HTR-8/SVneo (cell line): ENCODE data around the gene TEX19.
"Not testable (repeated sequence)": the region's sequence is repeated elsewhere in the genome, so short reads cannot be mapped to it uniquely, and the experiment has no call there.

Source experiments
- DNase-seq: peaks from one replicate; pipeline ENCODE4 v3.0.0; 2011; ENCODE audit warnings: low spot score, mixed read lengths; ENCODE audit not compliant: insufficient read length
- FAIRE-seq: peaks from 2 replicates; lab custom pipeline; 2011; peaks lifted over from hg19 to GRCh38; lab: Jason Lieb, UNC

TEX19 gene

GRCh38 chr17:82351254-82351712, 7.8 kb upstream of the TEX19 start:
- FAIRE-seq (no peak), DNase-seq (no peak)

GRCh38 chr17:82351713-82352488, 7.1 kb upstream of the TEX19 start:
- no peak for FAIRE-seq

GRCh38 chr17:82353484-82353883, 5.6 kb upstream of the TEX19 start:
- DNase-seq: no peak
- FAIRE-seq: no peak

More at GRCh38 chr17:82351713-82352488, 7.1 kb upstream of the TEX19 start:
- DNase-seq: peak; percentile 81

- DNase-seq (no peak), FAIRE-seq (no peak)
Observed at GRCh38 chr17:82354804-82355308, 4.2 kb upstream of the TEX19 start.

- DNase-seq (no peak), FAIRE-seq (no peak)
Observed at GRCh38 chr17:82355770-82356427, 3.1 kb upstream of the TEX19 start.

GRCh38 chr17:82356845-82357355, 2.1 kb upstream of the TEX19 start:
- no peak for DNase-seq
- no peak for FAIRE-seq

- FAIRE-seq: no peak
Observed at GRCh38 chr17:82357394-82357793, 1.7 kb upstream of the TEX19 start.

GRCh38 chr17:82359451-82360074, 516 bp downstream of the TEX19 start:
- DNase-seq, FAIRE-seq: not testable (repeated sequence)

More at GRCh38 chr17:82357394-82357793, 1.7 kb upstream of the TEX19 start:
- DNase-seq: no peak

GRCh38 chr17:82361885-82362633, 3.0 kb downstream of the TEX19 start:
- DNase-seq: no peak
- FAIRE-seq: no peak

- no peak for FAIRE-seq
Observed at GRCh38 chr17:82365606-82366295, 6.7 kb downstream of the TEX19 start.

GRCh38 chr17:82366749-82367148, 7.7 kb downstream of the TEX19 start:
- DNase-seq: no peak
- no peak for FAIRE-seq

More at GRCh38 chr17:82365606-82366295, 6.7 kb downstream of the TEX19 start:
- DNase-seq: no peak

GRCh38 chr17:82367724-82368524, 8.9 kb downstream of the TEX19 start:
- DNase-seq: no peak
- FAIRE-seq: no peak

- FAIRE-seq (peak; percentile 26), DNase-seq (no peak)
Observed at GRCh38 chr17:82369211-82369610, 10.2 kb downstream of the TEX19 start.

- no peak for FAIRE-seq
- DNase-seq: no peak
Observed at GRCh38 chr17:82370471-82371332, 11.7 kb downstream of the TEX19 start.

- DNase-seq (no peak), FAIRE-seq (no peak)
Observed at GRCh38 chr17:82371333-82372248, 12.5 kb downstream of the TEX19 start, which contains the start of gene UTS2R. Gene UTS2R, plus strand, starts transcription at chr17:82371765. Its CDS starts 2,560 bp downstream, at chr17:82374325.

GRCh38 chr17:82372249-82373071, 13.4 kb downstream of the TEX19 start:
- DNase-seq (no peak), FAIRE-seq (no peak)
